ACC112 (cell line): ENCODE results near the gene BTLA.
"Not testable (repeated sequence)": the region's sequence is repeated elsewhere in the genome, so short reads cannot be mapped to it uniquely, and the experiment has no call there.

Experiments
- H2AFZ ChIP-seq: fragments of 200-600 bp; sonication (generic); one replicate; pipeline ENCODE4 v1.6.0; 2017; ENCODE audit warnings: antibody characterized with exemption, low read length; ENCODE audit not compliant: unreplicated experiment
- H3K27ac ChIP-seq: fragments of 200-600 bp; sonication (generic); 2 replicates; pipeline ENCODE4 v1.5.1; 2014; ENCODE audit warnings: low read depth, mild to moderate bottlenecking, antibody characterized with exemption, low read length, moderate library complexity
- H3K27me3 ChIP-seq: fragments of 200-600 bp; sonication (generic); 2 replicates; pipeline ENCODE4 v1.6.1; 2014; ENCODE audit warnings: mild to moderate bottlenecking, antibody characterized with exemption, low read length, moderate library complexity, mixed read lengths; ENCODE audit not compliant: insufficient read depth
- H3K36me3 ChIP-seq: fragments of 200-600 bp; sonication (generic); 2 replicates; pipeline ENCODE4 v1.6.1; 2016; ENCODE audit warnings: mild to moderate bottlenecking, antibody characterized with exemption, low read length, moderate library complexity, mixed read lengths; ENCODE audit not compliant: insufficient read depth
- H3K4me1 ChIP-seq: fragments of 200-600 bp; sonication (generic); one replicate; pipeline ENCODE4 v1.6.1; 2016; ENCODE audit warnings: low read length, mixed read lengths; ENCODE audit not compliant: insufficient read depth, unreplicated experiment, control insufficient read depth
- H3K4me3 ChIP-seq: fragments of 200-600 bp; sonication (generic); 2 replicates; pipeline ENCODE4 v1.5.1; 2014; ENCODE audit warnings: mild to moderate bottlenecking, low read depth, low read length
- H3K79me2 ChIP-seq: fragments of 200-600 bp; sonication (generic); one replicate; pipeline ENCODE4 v1.6.0; 2016; ENCODE audit warnings: low read length; ENCODE audit not compliant: control insufficient read depth, unreplicated experiment, insufficient read depth

The BTLA gene

GRCh38 chr3:112470788-112471187, 28.5 kb downstream of the BTLA start:
- Histone ChIP-seq H3K4me3 (no peak overlapping the region), H3K27me3 (no peaks in the 10 kb centered on the region), H3K36me3 (no peaks in the 10 kb centered on the region), H3K4me1 (no peaks in the 10 kb centered on the region), H3K27ac (no peak overlapping the region; the same call in 1 of the 2 replicates), H2AFZ (no peak overlapping the region), H3K79me2 (no peaks in the 10 kb centered on the region)

- no peaks in the 10 kb centered on the region for H3K4me1 ChIP-seq
- no peaks in the 10 kb centered on the region for H3K36me3 ChIP-seq
- H3K27me3 ChIP-seq: no peaks in the 10 kb centered on the region
- no peak overlapping the region for H3K27ac ChIP-seq
- no peak overlapping the region for H3K4me3 ChIP-seq
- H3K79me2 ChIP-seq: no peaks in the 10 kb centered on the region
- H2AFZ ChIP-seq: no peak overlapping the region
Measured at GRCh38 chr3:112469671-112470070, 29.6 kb downstream of the BTLA start.

- Histone ChIP-seq H3K27me3 (no peaks in the 10 kb centered on the region), H3K27ac (no peak overlapping the region), H2AFZ (no peak overlapping the region), H3K36me3 (no peaks in the 10 kb centered on the region), H3K4me1 (peaks cover 6% of the 10 kb centered on the region), H3K79me2 (no peaks in the 10 kb centered on the region), H3K4me3 (no peak overlapping the region)
Measured at GRCh38 chr3:112467539-112467938, 31.7 kb downstream of the BTLA start.

GRCh38 chr3:112466020-112466419, 33.3 kb downstream of the BTLA start:
- no peaks in the 10 kb centered on the region for H3K79me2 ChIP-seq
- no peaks in the 10 kb centered on the region for H3K36me3 ChIP-seq
- no peak overlapping the region for H3K27ac ChIP-seq
- no peak overlapping the region for H3K4me3 ChIP-seq
- H3K27me3 ChIP-seq: no peaks in the 10 kb centered on the region
- H3K4me1 ChIP-seq: peaks cover 6% of the 10 kb centered on the region
- no peak overlapping the region for H2AFZ ChIP-seq

GRCh38 chr3:112464264-112464663, 35.0 kb downstream of the BTLA start:
- H3K36me3 ChIP-seq: no peaks in the 10 kb centered on the region
- H3K4me3 ChIP-seq: no peak overlapping the region
- H3K27ac ChIP-seq: no peak overlapping the region
- H3K27me3 ChIP-seq: no peaks in the 10 kb centered on the region
- H3K4me1 ChIP-seq: peaks cover 6% of the 10 kb centered on the region
- H3K79me2 ChIP-seq: no peaks in the 10 kb centered on the region
- peak overlapping the region; percentile 67 for H2AFZ ChIP-seq

- no peak overlapping the region for H3K4me3 ChIP-seq
- H3K36me3 ChIP-seq: no peaks in the 10 kb centered on the region
- no peaks in the 10 kb centered on the region for H3K27me3 ChIP-seq
- H3K79me2 ChIP-seq: no peaks in the 10 kb centered on the region
- H3K27ac ChIP-seq: no peak overlapping the region
- no peak overlapping the region for H2AFZ ChIP-seq
- peaks cover 6% of the 10 kb centered on the region for H3K4me1 ChIP-seq
Measured at GRCh38 chr3:112463250-112463649, 36.0 kb downstream of the BTLA start.

GRCh38 chr3:112461787-112462186, 37.5 kb downstream of the BTLA start:
- not testable (repeated sequence) for H3K27me3 ChIP-seq, H3K79me2 ChIP-seq, H3K27ac ChIP-seq, H3K36me3 ChIP-seq, H3K4me3 ChIP-seq, H3K4me1 ChIP-seq, H2AFZ ChIP-seq

- peaks cover 6% of the 10 kb centered on the region for H3K4me1 ChIP-seq
- H3K27ac ChIP-seq: no peak overlapping the region
- H3K4me3 ChIP-seq: no peak overlapping the region
- no peak overlapping the region for H2AFZ ChIP-seq
- no peaks in the 10 kb centered on the region for H3K27me3 ChIP-seq
- H3K79me2 ChIP-seq: no peaks in the 10 kb centered on the region
- H3K36me3 ChIP-seq: no peaks in the 10 kb centered on the region
Measured at GRCh38 chr3:112460519-112461195, 38.6 kb downstream of the BTLA start.

GRCh38 chr3:112459750-112460149, 39.5 kb downstream of the BTLA start:
- peaks cover 6% of the 10 kb centered on the region for H3K4me1 ChIP-seq
- H3K27ac ChIP-seq: no peak overlapping the region
- no peaks in the 10 kb centered on the region for H3K79me2 ChIP-seq
- no peaks in the 10 kb centered on the region for H3K27me3 ChIP-seq
- H2AFZ ChIP-seq: no peak overlapping the region
- H3K36me3 ChIP-seq: no peaks in the 10 kb centered on the region
- H3K4me3 ChIP-seq: no peak overlapping the region

- Histone ChIP-seq H3K79me2 (no peaks in the 10 kb centered on the region), H3K36me3 (no peaks in the 10 kb centered on the region), H3K4me3 (no peak overlapping the region), H3K27ac (no peak overlapping the region), H3K27me3 (no peaks in the 10 kb centered on the region), H2AFZ (no peak overlapping the region), H3K4me1 (no peaks in the 10 kb centered on the region)
Measured at GRCh38 chr3:112456147-112456546, 43.1 kb downstream of the BTLA start.

- Histone ChIP-seq H3K4me1 (peaks cover 32% of the 10 kb centered on the region), H3K36me3 (no peaks in the 10 kb centered on the region), H3K4me3 (no peak overlapping the region), H3K27ac (no peak overlapping the region), H3K27me3 (no peaks in the 10 kb centered on the region), H3K79me2 (no peaks in the 10 kb centered on the region), H2AFZ (no peak overlapping the region)
Measured at GRCh38 chr3:112448939-112449338, 50.3 kb downstream of the BTLA start.
